Gastrocnemius medialis (tissue), 4 donors: Measurements from ENCODE around the gene TPSG1. TPM values are rescaled to one million over a fixed set of nuclear protein-coding genes. Genes with fewer than 3 reads are reported as not detected.

ENCODE experiments used
- ATAC-seq, 2 donors: fragments of 150-250 bp; one replicate each; pipeline ENCODE4 v1.9.1; 2016
- DNase-seq, 2 donors: peaks; one replicate each; pipeline ENCODE4 v3.0.0-alpha.2; 2019
- H3K27ac ChIP-seq, 4 donors: fragments of 200-600 bp; sonication (generic); 1 replicate in 1 of 4; 2 replicates in 3 of 4; pipeline ENCODE4 v1.5.1; 2016 to 2018; ENCODE audit warnings: mild to moderate bottlenecking in 2 of 4, moderate library complexity in 1 of 4
- H3K27me3 ChIP-seq, 3 donors: fragments of 200-600 bp; sonication (generic) in 2 of 3; 1 replicate in 1 of 3; 2 replicates in 2 of 3; pipeline versions ENCODE4 v1.5.1 to v1.6.0; 2016 to 2019; ENCODE audit warnings: mild to moderate bottlenecking in 1 of 3, moderate library complexity in 1 of 3
- H3K36me3 ChIP-seq, 2 donors: fragments of 200-600 bp; sonication (generic) in 1 of 2; one replicate each; pipeline ENCODE4 v1.5.1; 2017 to 2018
- H3K4me1 ChIP-seq, 2 donors: fragments of 200-600 bp; sonication (generic) in 1 of 2; one replicate each; pipeline ENCODE4 v1.5.1; 2016 to 2017; ENCODE audit warnings: mild to moderate bottlenecking in 2 of 2
- H3K4me3 ChIP-seq, 4 donors: fragments of 200-600 bp; sonication (generic) in 3 of 4; 1 replicate in 1 of 4; 2 replicates in 3 of 4; pipeline ENCODE4 v1.5.1; 2016 to 2019; ENCODE audit warnings: mild to moderate bottlenecking in 2 of 4
- H3K9me3 ChIP-seq, 3 donors: fragments of 200-600 bp; sonication (generic) in 2 of 3; 1 replicate in 1 of 3; 2 replicates in 2 of 3; pipeline ENCODE4 v1.5.1; 2016 to 2019
- CTCF ChIP-seq, 5 experiments: fragments of 450-650 bp in 3 of 5; fragments of 200-600 bp in 2 of 5; sonication (generic) in 2 of 5; IDR thresholded peaks in 4 of 5; conservative IDR thresholded peaks in 1 of 5; 1 replicate in 4 of 5; 2 replicates in 1 of 5; pipeline ENCODE4 v1.5.1; 2016 to 2019; ENCODE audit warnings: antibody characterized with exemption in 5 of 5, mild to moderate bottlenecking in 3 of 5, moderate library complexity in 3 of 5
- POLR2A ChIP-seq, 2 donors: fragments of 450-650 bp; IDR thresholded peaks; one replicate each; pipeline ENCODE4 v1.6.1; 2017; ENCODE audit warnings: antibody characterized with exemption in 2 of 2, mild to moderate bottlenecking in 2 of 2, moderate library complexity in 2 of 2
- in situ Hi-C, 4 donors: fragments of 200-750 bp; cut with MboI; loops; one replicate each; pipeline versions ENCODE4 v1.15.0 to v1.8.0; 2017; ENCODE audit warnings: low sequenced_read_pairs in 4 of 4
- intact Hi-C: fragments of 100-400 bp; cut with DNase I; formaldehyde crosslinking; loops from one replicate; pipeline ENCODE4 v1.15.1; 2023; ENCODE audit warnings: low total_unique reads
- total RNA-seq, 4 donors: library from RNA; depleted of rRNA; stranded (reverse); fragments of >200 nt; gene quantifications; one replicate each; pipeline versions ENCODE4 v1.1.0 to v1.2.3, GENCODE V29; 2016

TPSG1 gene
- total RNA-seq, 4 donors from 2014 or later: 0.29 TPM; not detected in 3

- in situ Hi-C loops: no loop called here
- Histone ChIP-seq H3K4me3 (no peak overlapping the region), H3K27ac (no peak overlapping the region), H3K9me3 (no peaks in the 10 kb centered on the region), H3K36me3 (no peaks in the 10 kb centered on the region), H3K27me3 (peaks cover 34 to 56% (median 45%) of the 10 kb centered on the region in 3 donors), H3K4me1 (no peaks in the 10 kb centered on the region)
- intact Hi-C loops: no loop called here
- TF ChIP-seq POLR2A (IDR thresholded peaks at IDR 0.05): no peak
- TF ChIP-seq CTCF (IDR thresholded peaks at IDR 0.05 in 4 of 5, conservative IDR thresholded peaks at IDR 0.05 in 1 of 5): no peak
- DNase-seq (no peak), ATAC-seq (no peak)
Measured at GRCh38 chr16:1260101-1260680, 35.1 kb upstream of the TPSG1 start.

- in situ Hi-C loops (no loop called here), intact Hi-C loops (no loop called here)
- no peak for DNase-seq
- Histone ChIP-seq H3K9me3 (no peaks in the 10 kb centered on the region), H3K36me3 (no peaks in the 10 kb centered on the region), H3K27me3 (peaks cover 34 to 56% (median 45%) of the 10 kb centered on the region in 3 donors), H3K4me1 (no peaks in the 10 kb centered on the region), H3K27ac (no peak overlapping the region), H3K4me3 (no peak overlapping the region)
- TF ChIP-seq POLR2A (IDR thresholded peaks at IDR 0.05): no peak
- no peak for TF ChIP-seq CTCF (IDR thresholded peaks at IDR 0.05 in 4 of 5, conservative IDR thresholded peaks at IDR 0.05 in 1 of 5)
- no peak for ATAC-seq
Measured at GRCh38 chr16:1259760-1260068, 34.6 kb upstream of the TPSG1 start.

GRCh38 chr16:1258906-1259759 lies 34.1 kb upstream of the TPSG1 start:
- no peak overlapping the region for H3K4me3 ChIP-seq
- H3K9me3 ChIP-seq: no peaks in the 10 kb centered on the region
- ATAC-seq (no peak), DNase-seq (no peak)
- H3K27ac ChIP-seq: no peak overlapping the region
- in situ Hi-C loops (no loop called here), intact Hi-C loops (no loop called here)
- no peaks in the 10 kb centered on the region for H3K4me1 ChIP-seq
- no peaks in the 10 kb centered on the region for H3K36me3 ChIP-seq
- H3K27me3 ChIP-seq: peaks cover 34 to 56% (median 45%) of the 10 kb centered on the region in 3 donors
- TF ChIP-seq POLR2A (IDR thresholded peaks at IDR 0.05) (no peak), CTCF (IDR thresholded peaks at IDR 0.05 in 4 of 5, conservative IDR thresholded peaks at IDR 0.05 in 1 of 5) (no peak)

GRCh38 chr16:1258225-1258600 lies 33.1 kb upstream of the TPSG1 start:
- TF ChIP-seq POLR2A (IDR thresholded peaks at IDR 0.05): no peak
- no peak for TF ChIP-seq CTCF (IDR thresholded peaks at IDR 0.05 in 4 of 5, conservative IDR thresholded peaks at IDR 0.05 in 1 of 5)
- H3K4me3 ChIP-seq: no peak overlapping the region
- ATAC-seq (no peak), DNase-seq (no peak)
- H3K36me3 ChIP-seq: no peaks in the 10 kb centered on the region
- H3K9me3 ChIP-seq: no peaks in the 10 kb centered on the region
- H3K4me1 ChIP-seq: no peaks in the 10 kb centered on the region
- H3K27me3 ChIP-seq: peaks cover 34 to 53% (median 40%) of the 10 kb centered on the region in 3 donors
- in situ Hi-C loops (no loop called here), intact Hi-C loops (no loop called here)
- H3K27ac ChIP-seq: no peak overlapping the region
